ENCODE results near the gene HPSE2.

- TF ChIP-seq EZH2phosphoT487 (IDR thresholded peaks at IDR 0.05; ENCODE audit: low read depth) (no peak), CTCF (IDR thresholded peaks at IDR 0.05; ENCODE audit: low read depth, low read length) (no peak)
These were observed 286.3 kb downstream of the HPSE2 start for GRCh38 chr10:98949306-98949705.
